Stomach (tissue), 9 donors: ENCODE data around the gene TAPT1. TPM values are rescaled to one million over a fixed set of nuclear protein-coding genes. Genes with fewer than 3 reads are reported as not detected.

Source experiments
- DNase-seq, 2 donors: peaks; one replicate each; pipeline versions ENCODE4 v3.0.0 to v3.0.0-alpha.2; 2013 to 2019
- H3K27ac ChIP-seq, 5 donors: fragments of 200-600 bp in 4 of 5; sonication (generic) in 4 of 5; one replicate each; pipeline ENCODE4 v1.5.1; 2013 to 2019; ENCODE audit warnings: mild to moderate bottlenecking in 1 of 5, moderate library complexity in 1 of 5
- H3K27me3 ChIP-seq, 3 donors: fragments of 200-600 bp; sonication (generic); one replicate each; pipeline ENCODE4 v1.5.1; 2017 to 2019; ENCODE audit warnings: mixed run types in 1 of 3
- H3K36me3 ChIP-seq, 4 donors: fragments of 200-600 bp; sonication (generic); 1 replicate in 3 of 4; 2 replicates in 1 of 4; pipeline ENCODE4 v1.5.1; 2016 to 2019
- H3K4me1 ChIP-seq, 4 donors: fragments of 200-600 bp; sonication (generic); one replicate each; pipeline ENCODE4 v1.5.1; 2016 to 2019
- H3K4me3 ChIP-seq, 4 donors: fragments of 200-600 bp; sonication (generic) in 3 of 4; one replicate each; pipeline ENCODE4 v1.5.1; 2016 to 2019; ENCODE audit warnings: mild to moderate bottlenecking in 1 of 4
- H3K9me3 ChIP-seq, 4 donors: fragments of 200-600 bp; sonication (generic); one replicate each; pipeline ENCODE4 v1.5.1; 2016 to 2019
- CTCF ChIP-seq, 7 experiments: fragments of 450-650 bp in 4 of 7; fragments of 200-600 bp in 3 of 7; sonication (generic) in 3 of 7; IDR thresholded peaks; one replicate each; pipeline ENCODE4 v1.5.1; 2016 to 2019; ENCODE audit warnings: antibody characterized with exemption in 7 of 7, control low read depth in 2 of 7, mild to moderate bottlenecking in 1 of 7
- EP300 ChIP-seq: sonication (generic); formaldehyde crosslinking; IDR thresholded peaks from one replicate; pipeline ENCODE4 v1.6.1; 2017; ENCODE audit warnings: antibody characterized with exemption
- POLR2A ChIP-seq, 4 donors: fragments of 450-650 bp; IDR thresholded peaks; one replicate each; pipeline ENCODE4 v1.6.1; 2016; ENCODE audit warnings: antibody characterized with exemption in 4 of 4, control low read depth in 2 of 4, mild to moderate bottlenecking in 1 of 4, moderate library complexity in 1 of 4
- POLR2AphosphoS5 ChIP-seq, 3 donors: sonication (generic); formaldehyde crosslinking; IDR thresholded peaks; one replicate each; pipeline ENCODE4 v1.6.1; 2016; ENCODE audit warnings: antibody characterized with exemption in 3 of 3
- WGBS, 5 donors: extraction: QIAGEN DNeasy Blood & Tissue Kit in 3 of 5; methylation state at CpG; one replicate each; pipeline versions ENCODE4 v1.1.5 to v1.1.7; 2013 to 2018; 5-methylcytosine and 5-hydroxymethylcytosine counted together
- intact Hi-C: fragments of 100-400 bp; cut with DNase I; formaldehyde crosslinking; loops from one replicate; pipeline ENCODE4 v1.15.1; 2023; ENCODE audit warnings: low total_unique reads
- polyA plus RNA-seq, 3 donors: library from polyadenylated mRNA; stranded (reverse); fragments of 200-250 nt; gene quantifications; one replicate each; pipeline ENCODE4 v1.2.3, GENCODE V29; 2013
- total RNA-seq, 5 donors: library from RNA; depleted of rRNA; stranded (reverse); fragments of >200 nt; gene quantifications; one replicate each; pipeline versions ENCODE4 v1.1.0 to v1.2.3, GENCODE V29; 2014 to 2016
- donor health status: healthy with polysubstance abuse.
- donor health status: Bipolar disorder and iron deficiency.
- donor health status: healthy.

Gene TAPT1
- total and polyA plus RNA-seq, 8 donors, result 5.9 to 97.8 (median 13.7) TPM

GRCh38 chr4:16263056-16263455 lies 36.8 kb upstream of the TAPT1 start:
- peaks cover 0 to 8% (median 0%) of the 10 kb centered on the region in 4 donors for H3K4me1 ChIP-seq
- no peaks in the 10 kb centered on the region for H3K27me3 ChIP-seq
- no peak overlapping the region for H3K27ac ChIP-seq
- TF ChIP-seq CTCF (IDR thresholded peaks at IDR 0.05), result no peak
- TF ChIP-seq EP300, result no peak
- TF ChIP-seq POLR2AphosphoS5 (IDR thresholded peaks at IDR 0.05), result no peak
- TF ChIP-seq POLR2A (IDR thresholded peaks at IDR 0.05), result no peak
- no peaks in the 10 kb centered on the region for H3K36me3 ChIP-seq
- no peak for DNase-seq
- intact Hi-C loops, result no loop called here
- 59 to 82% (median 72%) methylated on average over 2 of the region's 2 CpGs for WGBS, 5 donors
- no peaks in the 10 kb centered on the region for H3K9me3 ChIP-seq
- H3K4me3 ChIP-seq, result no peak overlapping the region

- Histone ChIP-seq H3K36me3 (no peaks in the 10 kb centered on the region), H3K27ac (no peak overlapping the region), H3K27me3 (no peaks in the 10 kb centered on the region), H3K4me1 (peaks cover 0 to 8% (median 0%) of the 10 kb centered on the region in 4 donors), H3K9me3 (no peaks in the 10 kb centered on the region), H3K4me3 (no peak overlapping the region)
- WGBS, 5 donors, result 81 to 89% (median 84%) methylated on average over 4 of the region's 4 CpGs
- no peak for DNase-seq
- TF ChIP-seq CTCF (IDR thresholded peaks at IDR 0.05) (no peak), POLR2AphosphoS5 (IDR thresholded peaks at IDR 0.05) (no peak), EP300 (no peak), POLR2A (IDR thresholded peaks at IDR 0.05) (no peak)
- intact Hi-C loops, result no loop called here
Measured at GRCh38 chr4:16262188-16262587, 35.9 kb upstream of the TAPT1 start.

GRCh38 chr4:16261313-16261878 lies 35.1 kb upstream of the TAPT1 start:
- no peak overlapping the region for H3K4me3 ChIP-seq
- peaks cover 0 to 8% (median 0%) of the 10 kb centered on the region in 4 donors for H3K4me1 ChIP-seq
- intact Hi-C loops, result no loop called here

GRCh38 chr4:16259889-16260246 lies 33.6 kb upstream of the TAPT1 start:
- Histone ChIP-seq H3K27ac (no peak overlapping the region), H3K9me3 (no peaks in the 10 kb centered on the region), H3K36me3 (peaks cover 3 to 13% (median 11%) of the 10 kb centered on the region in 4 donors), H3K4me1 (peaks cover 0 to 5% (median 0%) of the 10 kb centered on the region in 4 donors), H3K4me3 (no peak overlapping the region), H3K27me3 (no peaks in the 10 kb centered on the region)
- no peak for DNase-seq
- TF ChIP-seq POLR2A (IDR thresholded peaks at IDR 0.05) (no peak), POLR2AphosphoS5 (IDR thresholded peaks at IDR 0.05) (no peak), CTCF (IDR thresholded peaks at IDR 0.05) (no peak), EP300 (no peak)
- intact Hi-C loops, result no loop called here
- 85 to 93% (median 90%) methylated on average over 4 of the region's 4 CpGs for WGBS, 5 donors

More at GRCh38 chr4:16261313-16261878, 35.1 kb upstream of the TAPT1 start:
- DNase-seq, result no peak
- WGBS, 5 donors, result 88 to 93% (median 90%) methylated on average over 5 of the region's 5 CpGs
- Histone ChIP-seq H3K36me3 (peaks cover 3 to 5% (median 4%) of the 10 kb centered on the region in 4 donors), H3K27me3 (no peaks in the 10 kb centered on the region), H3K9me3 (no peaks in the 10 kb centered on the region), H3K27ac (no peak overlapping the region)
- TF ChIP-seq CTCF (IDR thresholded peaks at IDR 0.05), result no peak
- TF ChIP-seq EP300, result no peak
- TF ChIP-seq POLR2AphosphoS5 (IDR thresholded peaks at IDR 0.05), result no peak
- no peak for TF ChIP-seq POLR2A (IDR thresholded peaks at IDR 0.05)
